Right atrium auricular region (tissue), 2 donors: ENCODE data around the gene AKT1. TPM values are rescaled to one million over a fixed set of nuclear protein-coding genes. Genes with fewer than 3 reads are reported as not detected.

Source experiments
- DNase-seq: peaks from one replicate; pipeline ENCODE4 v3.0.0-alpha.2; 2019; ENCODE audit warnings: low spot score
- H3K27ac ChIP-seq, 2 donors: fragments of 200-600 bp; sonication (generic); 1 replicate in 1 of 2; 2 replicates in 1 of 2; pipeline ENCODE4 v1.5.1; 2016 to 2019
- H3K27me3 ChIP-seq, 2 donors: fragments of 200-600 bp; sonication (generic); one replicate each; pipeline versions ENCODE4 v1.5.1 to v1.6.0; 2017 to 2019
- H3K36me3 ChIP-seq: fragments of 200-600 bp; sonication (generic); one replicate; pipeline ENCODE4 v1.5.1; 2016
- H3K4me1 ChIP-seq, 2 donors: fragments of 200-600 bp; sonication (generic); one replicate each; pipeline versions ENCODE4 v1.5.1 to v1.6.0; 2017 to 2019
- H3K4me3 ChIP-seq, 2 donors: fragments of 200-600 bp; sonication (generic); 1 replicate in 1 of 2; 2 replicates in 1 of 2; pipeline ENCODE4 v1.5.1; 2017 to 2019; ENCODE audit warnings: mild to moderate bottlenecking in 1 of 2, moderate library complexity in 1 of 2
- H3K9me3 ChIP-seq, 2 donors: fragments of 200-600 bp; sonication (generic); one replicate each; pipeline ENCODE4 v1.5.1; 2019
- CTCF ChIP-seq, 2 donors: fragments of 200-600 bp; sonication (generic); IDR thresholded peaks; one replicate each; pipeline ENCODE4 v1.5.1; 2019; ENCODE audit warnings: antibody characterized with exemption in 2 of 2
- total RNA-seq, 2 donors: library from RNA; depleted of rRNA; stranded (reverse); fragments of >200 nt; gene quantifications; one replicate each; pipeline ENCODE4 v1.1.0, GENCODE V29; 2016

The AKT1 gene
- total RNA-seq, 2 donors from 2014 or later: 77.7 to 93.8 TPM

- peaks cover 0 to 11% of the 10 kb centered on the region in 2 donors for H3K4me1 ChIP-seq
- peaks cover 0 to 5% of the 10 kb centered on the region in 2 donors for H3K9me3 ChIP-seq
- no peak overlapping the region for H3K4me3 ChIP-seq
- TF ChIP-seq CTCF (IDR thresholded peaks at IDR 0.05): no peak
- H3K27ac ChIP-seq: no peak overlapping the region
- no peaks in the 10 kb centered on the region for H3K27me3 ChIP-seq
- H3K36me3 ChIP-seq: peaks cover 14% of the 10 kb centered on the region
- DNase-seq: no peak
Observed at GRCh38 chr14:104766256-104766862, 29.2 kb downstream of the AKT1 start.

DNA sequence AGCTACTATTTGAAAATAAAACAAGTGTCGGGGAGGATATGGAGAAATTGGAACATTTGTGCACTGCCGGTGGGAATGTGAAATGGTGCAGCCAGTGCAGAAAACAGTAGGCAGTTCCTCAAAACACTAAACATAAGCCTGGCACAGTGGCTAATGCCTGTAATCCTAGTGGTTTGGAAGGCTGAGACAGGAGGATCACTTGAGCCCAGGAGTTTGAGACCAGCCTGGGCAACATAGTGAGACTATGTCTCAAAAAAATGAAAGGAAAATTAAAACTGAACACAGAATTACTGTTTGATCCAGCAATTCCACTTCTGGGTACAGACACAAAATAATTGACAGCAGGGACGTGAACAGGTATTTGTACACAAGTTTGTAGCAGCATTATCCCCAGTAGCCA, 30.0 kb downstream of the AKT1 start:
- peaks cover 7% of the 10 kb centered on the region for H3K36me3 ChIP-seq
- H3K4me1 ChIP-seq: peaks cover 0 to 11% of the 10 kb centered on the region in 2 donors
- DNase-seq: no peak
- no peaks in the 10 kb centered on the region for H3K9me3 ChIP-seq
- no peak overlapping the region for H3K4me3 ChIP-seq
- no peaks in the 10 kb centered on the region for H3K27me3 ChIP-seq
- no peak for TF ChIP-seq CTCF (IDR thresholded peaks at IDR 0.05)
- no peak overlapping the region for H3K27ac ChIP-seq

GRCh38 chr14:104758981-104759969, 36.3 kb downstream of the AKT1 start:
- no peaks in the 10 kb centered on the region for H3K27me3 ChIP-seq
- no peak overlapping the region for H3K4me3 ChIP-seq

GRCh38 chr14:104757681-104758392, 37.7 kb downstream of the AKT1 start:
- peaks cover 0 to 20% of the 10 kb centered on the region in 2 donors for H3K4me1 ChIP-seq
- DNase-seq: no peak
- H3K9me3 ChIP-seq: no peaks in the 10 kb centered on the region
- H3K27ac ChIP-seq: no peak overlapping the region
- peaks cover 47% of the 10 kb centered on the region for H3K36me3 ChIP-seq
- TF ChIP-seq CTCF (IDR thresholded peaks at IDR 0.05): no peak
- H3K4me3 ChIP-seq: no peak overlapping the region
- no peaks in the 10 kb centered on the region for H3K27me3 ChIP-seq

More at GRCh38 chr14:104758981-104759969, 36.3 kb downstream of the AKT1 start:
- Histone ChIP-seq H3K9me3 (no peaks in the 10 kb centered on the region), H3K4me1 (peaks cover 0 to 12% of the 10 kb centered on the region in 2 donors), H3K36me3 (peaks cover 47% of the 10 kb centered on the region), H3K27ac (no peak overlapping the region)
- no peak for TF ChIP-seq CTCF (IDR thresholded peaks at IDR 0.05)
- DNase-seq: no peak

DNA sequence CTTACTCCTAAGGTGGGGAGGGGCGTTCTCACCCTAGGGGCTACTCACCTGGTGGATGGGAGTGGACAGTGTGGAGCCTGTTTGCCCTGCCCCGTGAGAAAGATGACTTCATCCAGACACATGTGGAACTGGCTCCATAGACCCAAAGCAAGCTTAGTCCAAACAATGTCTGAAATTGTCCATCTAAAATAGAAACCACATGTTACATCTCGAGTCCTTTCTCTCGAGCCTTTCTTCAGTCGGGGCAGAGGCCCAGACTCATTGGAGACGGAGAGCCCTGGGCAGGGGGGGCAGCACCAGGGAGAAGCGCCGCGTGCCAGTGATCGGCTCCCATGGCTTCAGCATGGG, 38.3 kb downstream of the AKT1 start:
- Histone ChIP-seq H3K4me1 (peaks cover 0 to 22% of the 10 kb centered on the region in 2 donors), H3K4me3 (no peak overlapping the region), H3K27ac (no peak overlapping the region), H3K9me3 (no peaks in the 10 kb centered on the region), H3K27me3 (no peaks in the 10 kb centered on the region), H3K36me3 (peaks cover 45% of the 10 kb centered on the region)
- no peak for TF ChIP-seq CTCF (IDR thresholded peaks at IDR 0.05)
- no peak for DNase-seq
